Glutamatergic neuron (in vitro differentiated cells): Measurements from ENCODE around the gene NTF4. TPM values are rescaled to one million over a fixed set of nuclear protein-coding genes. Genes with fewer than 3 reads are reported as not detected.
A peak's percentile ranks its signal among the peaks of the same experiment; 100 is the strongest.

Experiments used
- DNase-seq: peaks from one replicate; pipeline ENCODE4 v3.0.0; 2022
- H3K27ac Mint-ChIP-seq: one replicate; pipeline ENCODE4 v1.8.0; 2020; ENCODE audit warnings: mild to moderate bottlenecking, mixed read lengths, inconsistent platforms; ENCODE audit not compliant: unreplicated experiment
- H3K27me3 Mint-ChIP-seq: one replicate; pipeline ENCODE4 v1.8.0; 2020; ENCODE audit warnings: mild to moderate bottlenecking, moderate library complexity, mixed read lengths, inconsistent platforms; ENCODE audit not compliant: unreplicated experiment
- H3K36me3 Mint-ChIP-seq: one replicate; pipeline ENCODE4 v1.8.0; 2020; ENCODE audit warnings: mild to moderate bottlenecking, mixed read lengths, inconsistent platforms; ENCODE audit not compliant: unreplicated experiment
- H3K4me1 Mint-ChIP-seq: one replicate; pipeline ENCODE4 v1.8.0; 2020; ENCODE audit warnings: mild to moderate bottlenecking, low read depth, mixed read lengths, inconsistent platforms; ENCODE audit not compliant: unreplicated experiment
- H3K4me3 Mint-ChIP-seq: one replicate; pipeline ENCODE4 v1.8.0; 2020; ENCODE audit warnings: mild to moderate bottlenecking, mixed read lengths, inconsistent platforms; ENCODE audit not compliant: unreplicated experiment
- H3K9me3 Mint-ChIP-seq: one replicate; pipeline ENCODE4 v1.8.0; 2020; ENCODE audit warnings: mild to moderate bottlenecking, moderate library complexity, mixed read lengths, inconsistent platforms; ENCODE audit not compliant: unreplicated experiment
- CTCF ChIP-seq: fragments of 200-600 bp; sonication (generic); IDR thresholded peaks from one replicate; pipeline ENCODE4 v1.5.0; 2021; ENCODE audit not compliant: partially characterized antibody, unreplicated experiment
- total RNA-seq: library from RNA; stranded (reverse); fragmentation: NEBNext Ultra II Directional; extraction: Animal tissue kit (Norgen Biotek cat#: 25700); gene quantifications from one replicate; pipeline ENCODE4 v1.2.1, GENCODE V29; 2021; ENCODE audit not compliant: unreplicated experiment

NTF4 gene
- total RNA-seq, 1 donor from 2014 or later = not detected

- DNase-seq = peak; percentile 90
- no peak for TF ChIP-seq CTCF
- H3K4me1 Mint-ChIP-seq = peaks cover 64% of the 10 kb centered on the region
- peak overlapping the region; percentile 99 for H3K27ac Mint-ChIP-seq
- H3K4me3 Mint-ChIP-seq = peak overlapping the region; percentile 89
- H3K36me3 Mint-ChIP-seq = peaks cover 19% of the 10 kb centered on the region
- H3K9me3 Mint-ChIP-seq = peaks cover 29% of the 10 kb centered on the region
- peaks cover 28% of the 10 kb centered on the region for H3K27me3 Mint-ChIP-seq
Observed at GRCh38 chr19:49104229-49104864, 39.7 kb upstream of the NTF4 start.

- no peak for TF ChIP-seq CTCF
- Mint-ChIP-seq H3K27me3 (peaks cover 25% of the 10 kb centered on the region), H3K4me3 (peak overlapping the region; percentile 89), H3K27ac (peak overlapping the region; percentile 99), H3K4me1 (peaks cover 59% of the 10 kb centered on the region), H3K9me3 (peaks cover 32% of the 10 kb centered on the region), H3K36me3 (peaks cover 13% of the 10 kb centered on the region)
- DNase-seq = peak; percentile 30
Observed at GRCh38 chr19:49103331-49104085, 38.9 kb upstream of the NTF4 start.

- Mint-ChIP-seq H3K27me3 (peaks cover 25% of the 10 kb centered on the region), H3K27ac (peak overlapping the region; percentile 99), H3K4me3 (peak overlapping the region; percentile 52), H3K4me1 (peaks cover 63% of the 10 kb centered on the region), H3K9me3 (peaks cover 32% of the 10 kb centered on the region), H3K36me3 (peaks cover 13% of the 10 kb centered on the region)
- no peak for DNase-seq
- TF ChIP-seq CTCF = no peak
Observed at GRCh38 chr19:49102303-49102702, 37.7 kb upstream of the NTF4 start.

- H3K27ac Mint-ChIP-seq = peak overlapping the region; percentile 95
- H3K9me3 Mint-ChIP-seq = peaks cover 29% of the 10 kb centered on the region
- H3K4me1 Mint-ChIP-seq = peaks cover 52% of the 10 kb centered on the region
- peak overlapping the region; percentile 79 for H3K4me3 Mint-ChIP-seq
- H3K36me3 Mint-ChIP-seq = peaks cover 13% of the 10 kb centered on the region
- peaks cover 24% of the 10 kb centered on the region for H3K27me3 Mint-ChIP-seq
- peak; percentile 34 for DNase-seq
- TF ChIP-seq CTCF = no peak
Observed at GRCh38 chr19:49101160-49101559, 36.5 kb upstream of the NTF4 start.

GRCh38 chr19:49098795-49099194, 34.2 kb upstream of the NTF4 start:
- peak overlapping the region; percentile 17 for H3K27ac Mint-ChIP-seq
- peaks cover 13% of the 10 kb centered on the region for H3K36me3 Mint-ChIP-seq
- no peak for TF ChIP-seq CTCF
- peaks cover 37% of the 10 kb centered on the region for H3K4me1 Mint-ChIP-seq
- H3K27me3 Mint-ChIP-seq = peaks cover 11% of the 10 kb centered on the region
- peaks cover 16% of the 10 kb centered on the region for H3K9me3 Mint-ChIP-seq
- DNase-seq = no peak
- peak overlapping the region; percentile 49 for H3K4me3 Mint-ChIP-seq
